Transverse colon (tissue), 4 donors: ENCODE measurements around the gene SUN2. TPM values are rescaled to one million over a fixed set of nuclear protein-coding genes. Genes with fewer than 3 reads are reported as not detected.

Source experiments
- DNase-seq: peaks from one replicate; pipeline ENCODE4 v3.0.0-alpha.2; 2019
- H3K27ac ChIP-seq, 4 donors: fragments of 200-600 bp; sonication (generic); 2 replicates each; pipeline ENCODE4 v1.5.1; 2016 to 2018; ENCODE audit warnings: inconsistent platforms in 4 of 4
- H3K27me3 ChIP-seq: fragments of 200-600 bp; sonication (generic); 2 replicates; pipeline ENCODE4 v1.5.1; 2017; ENCODE audit warnings: inconsistent platforms
- H3K36me3 ChIP-seq, 4 donors: fragments of 200-600 bp; sonication (generic); 2 replicates each; pipeline ENCODE4 v1.5.1; 2017 to 2019; ENCODE audit warnings: inconsistent platforms in 4 of 4
- H3K4me1 ChIP-seq, 4 donors: fragments of 200-600 bp; sonication (generic); 2 replicates each; pipeline ENCODE4 v1.5.1; 2017 to 2020; ENCODE audit warnings: inconsistent platforms in 4 of 4
- H3K4me3 ChIP-seq, 4 donors: fragments of 200-600 bp; sonication (generic); 1 replicate in 1 of 4; 2 replicates in 3 of 4; pipeline versions ENCODE4 v1.5.1 to v1.6.1; 2017 to 2019; ENCODE audit warnings: inconsistent platforms in 4 of 4
- H3K9me3 ChIP-seq, 2 donors: fragments of 200-600 bp; sonication (generic); 2 replicates each; pipeline ENCODE4 v1.5.1; 2017 to 2019; ENCODE audit warnings: inconsistent platforms in 2 of 2
- CTCF ChIP-seq, 5 experiments: fragments of 200-600 bp in 3 of 5; fragments of 450-650 bp in 2 of 5; sonication (generic) in 3 of 5; IDR thresholded peaks; 1 replicate in 2 of 5; 2 replicates in 3 of 5; pipeline ENCODE4 v1.5.1; 2016 to 2017; ENCODE audit warnings: antibody characterized with exemption in 5 of 5, inconsistent platforms in 3 of 5, mild to moderate bottlenecking in 2 of 5, moderate library complexity in 1 of 5
- EP300 ChIP-seq: sonication (generic); formaldehyde crosslinking; IDR thresholded peaks from one replicate; pipeline ENCODE4 v1.6.1; 2017; ENCODE audit warnings: antibody characterized with exemption, low read depth
- POLR2A ChIP-seq: fragments of 450-650 bp; IDR thresholded peaks from one replicate; pipeline ENCODE4 v1.6.1; 2016; ENCODE audit warnings: antibody characterized with exemption, mild to moderate bottlenecking, moderate library complexity
- POLR2AphosphoS5 ChIP-seq, 3 donors: sonication (generic); formaldehyde crosslinking; IDR thresholded peaks; one replicate each; pipeline ENCODE4 v1.6.1; 2016; ENCODE audit warnings: antibody characterized with exemption in 3 of 3
- WGBS, 2 donors: methylation state at CpG; one replicate each; pipeline ENCODE4 v1.1.5; 2018; ENCODE audit warnings: low coverage in 1 of 2; 5-methylcytosine and 5-hydroxymethylcytosine counted together
- in situ Hi-C, 4 donors: fragments of 200-750 bp; cut with MboI; loops; one replicate each; pipeline versions ENCODE4 v1.15.0 to v1.15.1; 2017; ENCODE audit warnings: low sequenced_read_pairs in 3 of 4, low pct_ligation_motif_present in 1 of 4, low pct_unique_long_range_greater_than_20kb in 1 of 4
- intact Hi-C: fragments of 100-400 bp; cut with DNase I; formaldehyde crosslinking; loops from one replicate; pipeline ENCODE4 v1.15.1; 2023; ENCODE audit warnings: low total_unique reads
- total RNA-seq, 4 donors: library from RNA; depleted of rRNA; stranded (reverse); fragments of >200 nt; gene quantifications; one replicate each; pipeline ENCODE4 v1.1.0, GENCODE V29; 2016

Gene SUN2
- total RNA-seq, 4 donors from 2014 or later = 168 to 523 (median 216) TPM

- peaks cover 0 to under 1% (median 0%) of the 10 kb centered on the region in 4 donors for H3K36me3 ChIP-seq
- TF ChIP-seq EP300 = no peak
- no peak for TF ChIP-seq POLR2AphosphoS5 (IDR thresholded peaks at IDR 0.05)
- no peak for TF ChIP-seq POLR2A
- TF ChIP-seq CTCF (IDR thresholded peaks at IDR 0.05) = no peak
- H3K9me3 ChIP-seq = no peaks in the 10 kb centered on the region
- 67 to 70% methylated on average over 2 to 3 of the region's 3 CpGs for WGBS, 2 donors
- in situ Hi-C loops = no loop called here
- H3K27me3 ChIP-seq = no peaks in the 10 kb centered on the region
- no peak overlapping the region for H3K27ac ChIP-seq
- no peak overlapping the region for H3K4me3 ChIP-seq
- DNase-seq = no peak
- peaks cover 12 to 39% (median 21%) of the 10 kb centered on the region in 4 donors for H3K4me1 ChIP-seq
- intact Hi-C loops = no loop called here
Measured at GRCh38 chr22:38710866-38711265, 44.9 kb downstream of the SUN2 start.

- no peak for DNase-seq
- Histone ChIP-seq H3K4me3 (no peak overlapping the region), H3K27me3 (no peaks in the 10 kb centered on the region), H3K4me1 (peaks cover 12 to 39% (median 21%) of the 10 kb centered on the region in 4 donors), H3K27ac (no peak overlapping the region), H3K36me3 (no peaks in the 10 kb centered on the region), H3K9me3 (no peaks in the 10 kb centered on the region)
- no peak for TF ChIP-seq POLR2AphosphoS5 (IDR thresholded peaks at IDR 0.05)
- TF ChIP-seq EP300 = no peak
- no peak for TF ChIP-seq POLR2A
- intact Hi-C loops (no loop called here), in situ Hi-C loops (no loop called here)
- WGBS, 2 donors = 89 to 97% methylated on average over 3 of the region's 3 CpGs
Measured at GRCh38 chr22:38710351-38710750, 45.4 kb downstream of the SUN2 start.

- H3K4me3 ChIP-seq = no peak overlapping the region
- in situ Hi-C loops = no loop called here
- WGBS, 2 donors = 74 to 90% methylated on average over 3 of the region's 3 CpGs
- no peaks in the 10 kb centered on the region for H3K36me3 ChIP-seq
- no peak for DNase-seq
- TF ChIP-seq CTCF (IDR thresholded peaks at IDR 0.05) (no peak), EP300 (no peak), POLR2AphosphoS5 (IDR thresholded peaks at IDR 0.05) (no peak), POLR2A (no peak)
- H3K9me3 ChIP-seq = no peaks in the 10 kb centered on the region
- H3K27ac ChIP-seq = peak overlapping the region in 1 of 4 donors; percentile 6
- no peaks in the 10 kb centered on the region for H3K27me3 ChIP-seq
- intact Hi-C loops = no loop called here
- H3K4me1 ChIP-seq = peaks cover 18 to 47% (median 27%) of the 10 kb centered on the region in 4 donors
Measured at GRCh38 chr22:38709306-38709705, 46.5 kb downstream of the SUN2 start.

GRCh38 chr22:38707984-38708383 lies 47.8 kb downstream of the SUN2 start:
- in situ Hi-C loops = no loop called here
- Histone ChIP-seq H3K27me3 (no peaks in the 10 kb centered on the region), H3K4me1 (peaks cover 18 to 39% (median 27%) of the 10 kb centered on the region in 4 donors), H3K27ac (peak overlapping the region; percentile 98 to 100 (median 98)), H3K36me3 (no peaks in the 10 kb centered on the region), H3K9me3 (no peaks in the 10 kb centered on the region), H3K4me3 (peak overlapping the region in 1 of 4 donors; percentile 72)
- no peak for DNase-seq
- 73 to 90% methylated on average over 2 to 3 of the region's 3 CpGs for WGBS, 2 donors
- TF ChIP-seq CTCF (IDR thresholded peaks at IDR 0.05) (no peak), EP300 (no peak), POLR2A (no peak), POLR2AphosphoS5 (IDR thresholded peaks at IDR 0.05) (no peak)
- intact Hi-C loops = no loop called here

- H3K4me1 ChIP-seq = peaks cover 18 to 39% (median 27%) of the 10 kb centered on the region in 4 donors
- in situ Hi-C loops = no loop called here
- H3K4me3 ChIP-seq = peak overlapping the region in 3 of 4 donors; percentile 72 to 87 (median 87)
- intact Hi-C loops = no loop called here
- no peaks in the 10 kb centered on the region for H3K27me3 ChIP-seq
- no peaks in the 10 kb centered on the region for H3K36me3 ChIP-seq
- no peaks in the 10 kb centered on the region for H3K9me3 ChIP-seq
- WGBS, 2 donors = 19 to 35% methylated on average over 2 of the region's 2 CpGs
- TF ChIP-seq POLR2AphosphoS5 (IDR thresholded peaks at IDR 0.05) (peak; percentile 24 to 89 (median 63)), POLR2A (peak; percentile 41), EP300 (no peak), CTCF (IDR thresholded peaks at IDR 0.05) (no peak)
- H3K27ac ChIP-seq = peak overlapping the region; percentile 98 to 100 (median 98)
- DNase-seq = no peak
Measured at GRCh38 chr22:38707346-38707745, 48.5 kb downstream of the SUN2 start.
